T-helper 1 cell (primary cell): ENCODE data around the gene AKAP13.

Source experiments
- DNase-seq, 5 donors: peaks; one replicate each; pipeline ENCODE4 v3.0.0-alpha.2; 2012 to 2020

The AKAP13 gene

GRCh38 chr15:85604194-85604593, 223.8 kb downstream of the AKAP13 start:
- no peak for DNase-seq

GRCh38 chr15:85606738-85607137, 226.3 kb downstream of the AKAP13 start:
- DNase-seq: no peak

GRCh38 chr15:85607141-85607806, 226.9 kb downstream of the AKAP13 start:
- peak in 1 of 5 donors; percentile 31 for DNase-seq

- DNase-seq: no peak
Observed at GRCh38 chr15:85607842-85608241, 227.4 kb downstream of the AKAP13 start.

GRCh38 chr15:85609492-85609891, 229.1 kb downstream of the AKAP13 start:
- no peak for DNase-seq

- DNase-seq: no peak
Observed at GRCh38 chr15:85611361-85611760, 231.0 kb downstream of the AKAP13 start.

GRCh38 chr15:85614059-85614458, 233.7 kb downstream of the AKAP13 start:
- DNase-seq: no peak

GRCh38 chr15:85615930-85616329, 235.5 kb downstream of the AKAP13 start:
- DNase-seq: peak in 3 of 5 donors; percentile 4 to 36 (median 7)

GRCh38 chr15:85616549-85617110, 236.2 kb downstream of the AKAP13 start:
- DNase-seq: no peak

GRCh38 chr15:85618228-85618505, 237.8 kb downstream of the AKAP13 start:
- no peak for DNase-seq

- peak; percentile 12 to 64 (median 20) for DNase-seq
Observed at GRCh38 chr15:85618956-85619491, 238.6 kb downstream of the AKAP13 start.

GRCh38 chr15:85619992-85620689, 239.7 kb downstream of the AKAP13 start:
- no peak for DNase-seq

GRCh38 chr15:85620690-85621049, 240.3 kb downstream of the AKAP13 start:
- peak in 1 of 5 donors; percentile 25 for DNase-seq

GRCh38 chr15:85621094-85621493, 240.7 kb downstream of the AKAP13 start:
- no peak for DNase-seq

- no peak for DNase-seq
Observed at GRCh38 chr15:85622221-85622831, 241.9 kb downstream of the AKAP13 start.

GRCh38 chr15:85623315-85624049, 243.1 kb downstream of the AKAP13 start:
- no peak for DNase-seq

GRCh38 chr15:85624291-85624801, 243.9 kb downstream of the AKAP13 start:
- peak in 1 of 5 donors; percentile 47 for DNase-seq

GRCh38 chr15:85625166-85625830, 244.9 kb downstream of the AKAP13 start:
- DNase-seq: peak in 3 of 5 donors; percentile 12 to 30 (median 17)

- DNase-seq: peak in 1 of 5 donors; percentile 80
Observed at GRCh38 chr15:85625856-85626255, 245.5 kb downstream of the AKAP13 start.

- DNase-seq: no peak
Observed at GRCh38 chr15:85627213-85627935, 247.0 kb downstream of the AKAP13 start.

- no peak for DNase-seq
Observed at GRCh38 chr15:85630311-85630710, 249.9 kb downstream of the AKAP13 start.
